HG03354 (cell line): ENCODE measurements around the gene CNTFR.
"Not testable (repeated sequence)": the region's sequence is repeated elsewhere in the genome, so short reads cannot be mapped to it uniquely, and the experiment has no call there.

Source experiments
- ATAC-seq: cut with Tn5 transposase; IDR thresholded peaks from one replicate; pipeline ENCODE4 v1.9.1; 2021; ENCODE audit warnings: mild to moderate bottlenecking; ENCODE audit not compliant: unreplicated experiment, poor library complexity, severe bottlenecking

CNTFR gene, protein sequence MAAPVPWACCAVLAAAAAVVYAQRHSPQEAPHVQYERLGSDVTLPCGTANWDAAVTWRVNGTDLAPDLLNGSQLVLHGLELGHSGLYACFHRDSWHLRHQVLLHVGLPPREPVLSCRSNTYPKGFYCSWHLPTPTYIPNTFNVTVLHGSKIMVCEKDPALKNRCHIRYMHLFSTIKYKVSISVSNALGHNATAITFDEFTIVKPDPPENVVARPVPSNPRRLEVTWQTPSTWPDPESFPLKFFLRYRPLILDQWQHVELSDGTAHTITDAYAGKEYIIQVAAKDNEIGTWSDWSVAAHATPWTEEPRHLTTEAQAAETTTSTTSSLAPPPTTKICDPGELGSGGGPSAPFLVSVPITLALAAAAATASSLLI

GRCh38 chr9:34589636-34590380, at the start of gene CNTFR:
TSS of gene CNTFR (minus strand) at chr9:34589724. CDS start at chr9:34568981, 20,743 bp downstream.
- ATAC-seq, result no peak

DNA sequence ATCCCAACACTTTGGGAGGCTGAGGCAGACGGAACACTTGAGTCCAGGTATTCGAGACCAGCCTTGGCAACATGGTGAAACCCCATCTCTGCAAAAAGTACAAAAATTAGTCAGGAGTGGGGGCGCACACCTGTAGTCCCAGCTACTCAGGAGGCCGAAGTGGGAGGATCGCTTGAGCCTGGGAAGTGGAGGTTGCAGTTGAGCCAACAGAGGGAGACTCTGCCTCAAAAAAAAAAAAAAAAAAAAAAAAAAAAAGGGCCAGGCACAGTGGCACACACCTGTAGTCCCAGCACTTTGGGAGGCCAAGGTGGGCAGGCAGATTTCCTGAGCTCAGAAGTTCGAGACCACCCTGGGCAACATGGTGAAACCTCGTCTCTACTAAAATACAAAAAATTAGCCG, 49.8 kb upstream of the CNTFR start:
- ATAC-seq, result not testable (repeated sequence)

DNA sequence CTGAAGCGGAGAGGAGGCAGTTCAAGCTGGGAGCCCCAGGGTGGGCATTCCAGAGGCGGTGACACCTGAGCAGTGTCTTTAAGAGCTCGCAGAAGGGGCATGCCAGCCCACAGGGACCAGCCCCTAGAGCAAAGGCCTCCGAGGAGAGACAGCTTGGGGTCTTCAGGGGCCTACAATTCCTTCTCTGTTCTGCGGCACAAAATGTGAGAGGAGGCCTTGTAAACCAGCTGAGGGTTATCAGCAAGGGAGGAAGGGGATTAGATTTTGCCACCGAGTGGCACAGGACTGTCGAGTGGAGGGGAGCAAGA, 48.6 kb upstream of the CNTFR start:
- no peak for ATAC-seq

DNA sequence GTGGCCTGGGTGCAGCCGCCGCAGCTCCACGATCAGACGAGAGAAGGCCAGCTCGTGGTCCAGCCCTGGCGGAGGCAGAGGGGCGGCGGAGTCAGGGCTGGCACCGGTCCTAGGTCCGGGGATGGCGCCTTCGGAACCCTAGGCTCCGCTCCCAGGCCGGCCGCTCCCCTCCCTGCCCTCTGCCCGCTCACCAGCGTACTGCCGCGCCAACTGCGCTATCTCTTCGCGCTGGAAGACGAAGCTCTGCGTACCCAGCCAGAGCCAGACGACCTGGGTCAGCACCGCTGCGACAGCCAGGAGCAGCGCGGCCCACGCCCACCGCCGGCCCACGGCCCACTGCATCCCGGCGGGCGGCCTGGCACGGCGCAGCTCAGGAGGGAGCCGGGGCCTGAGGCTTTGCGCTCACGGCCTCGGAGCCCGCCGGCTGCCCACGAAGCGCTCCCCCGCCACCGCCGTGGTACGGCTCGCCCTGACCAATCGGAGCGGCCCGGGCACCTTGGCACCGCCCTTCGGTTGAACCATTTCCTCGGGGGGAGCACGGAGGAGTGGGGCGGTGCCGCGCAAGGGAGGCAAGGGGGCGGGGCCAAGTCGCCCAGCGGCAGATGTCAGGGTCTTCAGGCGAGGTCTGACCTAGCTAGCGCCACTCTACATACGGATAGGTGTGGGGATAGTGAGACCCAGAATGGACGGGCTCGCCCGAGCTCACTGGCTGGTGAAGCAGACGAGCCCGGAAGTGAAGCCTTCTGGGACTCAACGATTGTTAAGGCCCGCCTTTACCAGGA, 48.0 kb upstream of the CNTFR start, which contains the start of gene SIGMAR1:
TSS of gene SIGMAR1 (minus strand) at position 432 of the 782 bp plus-strand sequence. CDS start at position 342, 90 bp downstream.
- ATAC-seq, result peak; percentile 86

GRCh38 chr9:34636791-34637355, 47.3 kb upstream of the CNTFR start:
- ATAC-seq, result peak; percentile 2

- no peak for ATAC-seq
These were observed 46.0 kb upstream of the CNTFR start for GRCh38 chr9:34635556-34635955.

DNA sequence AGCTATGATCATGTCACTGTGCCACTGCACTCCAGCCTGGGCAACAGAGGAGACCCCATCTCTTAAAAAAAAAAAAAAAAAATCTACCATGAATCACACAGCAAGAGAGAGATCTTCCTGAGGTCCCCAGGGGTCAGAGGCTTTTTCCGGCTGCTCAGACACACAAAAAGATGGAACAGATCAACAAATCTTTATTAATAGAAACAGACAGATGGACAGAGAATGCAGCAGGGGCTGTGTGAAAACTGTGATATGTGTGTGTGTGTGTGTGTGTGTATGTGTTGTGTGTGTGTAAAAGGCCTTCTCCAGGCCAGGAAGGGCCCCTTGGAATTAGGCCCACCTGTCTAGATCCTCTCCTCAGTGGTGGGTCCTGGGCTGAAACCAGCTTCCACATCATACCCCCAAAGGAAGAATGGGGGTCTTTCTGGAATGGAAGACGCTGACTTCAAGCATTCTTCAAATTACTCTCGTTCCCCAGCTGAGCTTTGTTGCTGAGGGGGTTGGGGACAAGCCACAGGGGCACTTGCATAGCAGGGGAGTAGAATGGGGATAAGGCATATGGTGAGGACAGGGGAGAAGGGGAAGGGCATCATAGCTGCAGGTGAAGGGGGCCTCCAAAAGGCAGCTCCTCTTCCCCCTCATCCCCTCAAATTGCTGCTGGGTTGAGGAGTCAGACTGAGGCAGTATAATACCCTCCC, 45.2 kb upstream of the CNTFR start:
- no peak for ATAC-seq

- peak; percentile 44 for ATAC-seq
These were observed 44.5 kb upstream of the CNTFR start for GRCh38 chr9:34633851-34634550.

GRCh38 chr9:34633166-34633565, 43.6 kb upstream of the CNTFR start:
- no peak for ATAC-seq

GRCh38 chr9:34630402-34631154, 41.1 kb upstream of the CNTFR start:
- ATAC-seq, result no peak

GRCh38 chr9:34629491-34629808, 39.9 kb upstream of the CNTFR start:
- ATAC-seq, result no peak

DNA sequence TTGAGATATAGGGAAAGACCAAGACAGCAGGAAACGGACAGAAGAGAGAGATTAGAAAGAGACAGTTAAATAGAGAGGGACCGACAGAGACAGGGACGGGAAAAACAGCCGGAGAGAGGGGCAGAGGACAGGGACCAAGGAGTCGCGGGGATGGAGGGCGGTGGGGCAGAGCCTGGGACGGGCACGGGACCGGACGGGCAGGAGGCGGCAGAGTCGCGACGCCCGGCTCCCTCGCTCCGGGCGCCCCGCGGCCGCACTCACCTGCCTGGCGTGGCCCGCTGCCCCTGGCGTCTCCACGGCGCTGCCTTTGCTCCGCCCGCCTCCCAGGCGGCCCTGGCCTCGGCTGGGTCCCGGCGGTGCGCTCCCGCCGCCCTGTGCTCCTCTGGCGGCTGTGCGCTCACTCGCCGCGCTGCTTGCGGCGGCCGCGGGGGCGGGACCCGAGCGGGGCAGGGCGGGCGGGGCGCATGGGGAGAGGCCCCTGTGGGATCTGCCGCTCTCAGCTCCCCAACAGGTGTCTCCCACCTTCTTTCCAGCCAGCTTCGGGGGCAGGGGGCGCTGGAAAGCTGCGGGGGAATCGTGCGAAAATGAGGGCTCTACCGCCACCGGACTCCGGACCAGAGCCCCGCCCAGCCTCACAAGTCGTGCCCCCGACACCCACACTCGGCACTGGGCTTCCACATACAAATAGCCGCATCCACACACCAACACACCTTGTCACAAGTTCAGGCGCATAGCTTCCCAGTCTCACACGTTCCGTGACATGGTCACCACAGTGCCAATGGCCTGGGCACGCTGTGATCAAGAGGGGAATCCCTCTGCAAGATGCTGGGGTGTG, 39.3 kb upstream of the CNTFR start, which contains the start of gene ARID3C:
TSS of gene ARID3C (minus strand) at position 411 of the 835 bp plus-strand sequence. CDS start 1,052 bp downstream, outside the sequence.
- ATAC-seq, result no peak

DNA sequence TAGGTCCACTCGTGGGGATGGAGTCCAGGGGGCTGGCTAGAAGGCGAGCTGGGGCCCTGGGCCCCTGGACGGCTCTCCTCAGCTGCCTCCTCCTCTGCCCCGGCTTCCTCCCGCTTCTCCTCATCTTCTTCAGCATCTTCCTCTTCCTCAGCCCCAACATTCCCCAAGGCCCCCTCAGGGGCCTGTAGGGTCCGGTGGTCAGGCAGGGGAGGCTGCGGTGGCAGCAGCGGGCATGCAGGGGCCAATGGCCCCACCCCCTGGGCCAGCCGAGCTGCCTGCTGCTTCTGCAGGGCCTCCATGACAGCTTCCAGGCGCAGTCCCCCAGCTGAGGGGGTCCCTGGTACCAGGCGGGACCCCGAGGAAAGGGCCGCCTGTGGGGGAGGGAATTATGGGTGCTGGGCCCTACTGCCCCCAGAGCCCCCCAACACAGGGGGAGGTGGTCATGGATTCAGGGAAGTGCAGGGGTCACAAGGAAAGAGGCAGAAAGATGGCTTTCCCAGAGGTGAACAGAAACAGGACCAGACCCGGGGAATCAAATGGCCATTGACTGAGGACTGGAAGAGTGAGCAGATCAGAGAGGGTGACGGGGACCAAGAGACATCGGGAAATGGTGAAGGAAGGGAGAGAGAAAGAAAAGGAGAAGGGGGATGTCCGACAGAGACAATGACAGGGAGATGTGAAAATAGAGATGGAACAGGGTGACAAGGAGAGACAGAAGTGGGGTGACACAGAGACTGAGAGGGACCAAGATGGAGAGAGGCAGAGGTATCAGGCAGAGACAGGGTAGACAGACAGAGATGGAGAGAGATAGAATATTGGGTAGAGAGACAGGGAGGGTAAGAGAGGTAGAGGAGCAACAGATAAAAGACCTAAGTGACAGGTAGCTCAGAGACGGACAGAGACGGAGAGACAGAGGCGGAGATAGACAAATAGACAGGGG, 38.5 kb upstream of the CNTFR start:
- no peak for ATAC-seq

- ATAC-seq, result no peak
These were observed 35.6 kb upstream of the CNTFR start for GRCh38 chr9:34625186-34625486.

- ATAC-seq, result no peak
These were observed 35.1 kb upstream of the CNTFR start for GRCh38 chr9:34624475-34625185.
